Panc1 (cell line): ENCODE results near the gene ASTN2.

Source experiments
- CTCF ChIP-seq: fragments of 450-650 bp; IDR thresholded peaks from 2 replicates; pipeline ENCODE4 v1.5.1; 2017; ENCODE audit warnings: mild to moderate bottlenecking
- POLR2AphosphoS5 ChIP-seq: IDR thresholded peaks from 2 replicates; pipeline ENCODE4 v1.6.1; 2012; ENCODE audit warnings: mild to moderate bottlenecking, low read depth, low read length, moderate library complexity
- SIN3A ChIP-seq: IDR thresholded peaks from 2 replicates; pipeline ENCODE4 v1.6.1; 2012; ENCODE audit warnings: low read depth, mild to moderate bottlenecking, low read length, moderate library complexity, borderline replicate concordance; ENCODE audit not compliant: insufficient read depth
- TCF7L2 ChIP-seq: IDR thresholded peaks from 2 replicates; pipeline ENCODE4 v1.6.1; 2011; ENCODE audit warnings: mild to moderate bottlenecking, low read depth, low read length, inconsistent platforms

- TF ChIP-seq CTCF, result no peak
- TF ChIP-seq POLR2AphosphoS5, result no peak
- TF ChIP-seq TCF7L2, result no peak
- no peak for TF ChIP-seq SIN3A
These were observed 937.9 kb downstream of the ASTN2 start for GRCh38 chr9:116476935-116477381.
